Measurements from ENCODE around the gene ALKBH7.

- TF ChIP-seq CTCF (IDR thresholded peaks at IDR 0.05; ENCODE audit: poor library complexity, severe bottlenecking) (no peak), POLR2AphosphoS5 (IDR thresholded peaks at IDR 0.05) (no peak), EP300 (conservative IDR thresholded peaks at IDR 0.05; ENCODE audit: poor library complexity, severe bottlenecking) (no peak), MXI1 (conservative IDR thresholded peaks at IDR 0.05; ENCODE audit: poor library complexity, severe bottlenecking) (no peak), SMC3 (conservative IDR thresholded peaks at IDR 0.05; ENCODE audit: poor library complexity) (no peak), EZH2 (IDR thresholded peaks at IDR 0.05; ENCODE audit: borderline replicate concordance, insufficient read depth, low read length, poor library complexity, severe bottlenecking) (no peak), TAF1 (IDR thresholded peaks at IDR 0.05; ENCODE audit: low read depth) (no peak), REST (IDR thresholded peaks at IDR 0.05; ENCODE audit: borderline replicate concordance) (no peak), RAD21 (conservative IDR thresholded peaks at IDR 0.05) (no peak)
These were observed 45.3 kb downstream of the ALKBH7 start for GRCh38 chr19:6417713-6418561.
